ENCODE measurements around the gene MAPRE3.
A peak's percentile ranks its signal among the peaks of the same experiment; 100 is the strongest.
"Not testable (repeated sequence)": the region's sequence is repeated elsewhere in the genome, so short reads cannot be mapped to it uniquely, and the experiment has no call there.

MAPRE3 gene

DNA sequence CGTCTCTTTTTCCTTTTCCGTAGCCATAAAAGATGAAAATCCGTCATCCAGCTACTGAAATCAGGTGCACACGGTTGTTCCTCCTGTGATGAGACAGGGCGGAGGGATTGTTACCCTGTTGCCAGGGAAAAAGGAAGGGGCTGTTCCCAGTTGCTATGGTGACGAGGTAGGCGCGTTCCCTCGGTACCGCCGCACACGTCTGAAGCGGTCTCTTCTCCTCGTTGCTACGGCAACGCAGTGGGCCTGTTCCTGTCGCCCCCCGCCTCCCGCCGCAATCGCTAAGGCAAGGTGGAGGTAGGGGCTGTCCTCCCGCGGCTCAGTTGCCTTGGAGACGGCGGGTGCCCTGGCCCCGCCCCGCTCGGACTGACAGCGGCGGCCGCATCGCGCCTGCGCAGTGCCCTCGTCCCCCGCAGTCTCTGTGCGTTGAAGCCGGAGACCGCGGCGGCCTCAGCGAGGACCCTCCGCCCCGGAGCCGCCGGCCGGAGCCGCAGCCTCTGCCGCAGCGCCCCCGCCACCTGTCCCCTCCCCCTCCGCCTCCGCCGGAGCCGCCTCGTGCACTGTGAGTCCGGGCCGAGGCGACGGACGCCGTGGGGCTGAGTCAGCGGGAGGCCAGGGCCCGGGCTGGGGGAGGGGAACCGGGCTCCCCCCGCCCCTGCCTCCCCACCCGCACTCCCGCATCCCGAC, at the start of gene MAPRE3:
Gene MAPRE3, plus strand, starts transcription at position 394 of the 684 bp plus-strand sequence. CDS start 51,582 bp downstream, outside the sequence.
- Mint-ChIP-seq H3K27ac (peak within 1 kb of the TSS; percentile 37 to 74), H3K9me3 (no peaks in the 10 kb centered on the region), H3K4me1 (peaks cover 27% of the 10 kb centered on the region), H3K4me3 (peak within 1 kb of the TSS; percentile 87 to 89), H3K27me3 (peaks cover 33% of the 10 kb centered on the region)
- ATAC-seq (peak; percentile 90), DNase-seq (peak; percentile 78 to 80)

DNA sequence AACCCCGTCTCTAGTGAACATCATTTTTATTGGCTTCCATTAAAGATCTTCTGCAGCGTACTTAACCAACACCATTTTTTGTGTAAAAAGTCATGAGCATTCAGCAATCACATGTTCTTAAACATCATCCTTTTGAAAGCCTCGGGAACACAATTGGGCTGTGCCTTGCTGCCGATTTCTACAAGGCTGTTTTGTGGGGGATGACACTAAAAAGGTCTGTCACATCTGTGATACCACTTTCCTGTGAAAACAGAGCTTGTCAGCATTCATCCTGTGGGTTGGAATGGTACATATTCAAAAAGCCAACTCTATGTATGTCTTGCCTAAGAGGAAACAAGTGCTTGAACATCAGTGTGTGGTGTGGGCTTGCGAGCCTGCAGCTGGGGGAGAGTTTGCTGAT, 49.1 kb upstream of the MAPRE3 start:
- DNase-seq = no peak
- H3K4me1 Mint-ChIP-seq = peaks cover 12% of the 10 kb centered on the region
- no peaks in the 10 kb centered on the region for H3K9me3 Mint-ChIP-seq
- no peak for ATAC-seq
- H3K4me3 Mint-ChIP-seq = no peak overlapping the region
- H3K27me3 Mint-ChIP-seq = peaks cover 30% of the 10 kb centered on the region
- no peak overlapping the region for H3K27ac Mint-ChIP-seq

DNA sequence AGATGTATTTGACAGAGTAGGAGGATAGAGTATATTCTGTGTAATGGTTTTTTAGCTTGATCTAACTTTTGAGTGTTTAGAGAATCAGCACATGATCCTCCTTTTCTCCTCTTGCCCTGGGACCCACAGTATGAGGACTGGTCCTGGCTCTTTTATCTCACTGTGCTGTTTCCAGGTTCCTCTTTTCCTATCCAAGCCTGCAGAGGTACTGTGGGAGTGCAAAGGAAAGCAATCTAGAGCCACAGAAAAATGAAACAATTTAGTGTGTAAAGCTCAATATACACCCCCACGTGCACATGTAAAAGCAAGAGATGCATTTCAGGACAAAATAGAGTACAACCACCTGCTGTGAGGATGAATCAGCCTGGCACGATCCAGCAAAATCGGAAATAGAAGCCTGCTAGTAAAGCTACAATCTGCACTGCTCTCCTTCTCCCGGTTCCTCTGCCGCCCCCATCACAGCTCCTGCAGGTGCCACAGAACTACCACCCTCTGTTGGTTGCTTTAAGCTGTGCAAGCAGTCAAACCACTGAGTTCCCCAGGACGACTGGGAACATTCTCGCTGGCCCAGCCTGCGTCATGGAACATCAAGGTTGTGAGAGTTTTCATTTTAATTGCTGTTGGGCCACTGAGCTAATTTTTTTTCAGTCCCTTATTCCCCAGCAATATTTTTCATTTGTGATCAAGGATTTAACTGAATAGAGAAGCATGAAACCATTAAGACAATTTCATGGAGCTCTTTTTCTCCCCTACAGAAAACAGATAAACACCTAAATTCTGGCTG, 47.8 kb upstream of the MAPRE3 start:
- DNase-seq (peak; percentile 31 to 32), ATAC-seq (peak; percentile 85)
- Mint-ChIP-seq H3K4me3 (peak overlapping the region in 1 of 2 donors; percentile 8), H3K27me3 (peaks cover 30% of the 10 kb centered on the region), H3K27ac (peak overlapping the region in 1 of 2 donors; percentile 15), H3K4me1 (peaks cover 12% of the 10 kb centered on the region), H3K9me3 (no peaks in the 10 kb centered on the region)

DNA sequence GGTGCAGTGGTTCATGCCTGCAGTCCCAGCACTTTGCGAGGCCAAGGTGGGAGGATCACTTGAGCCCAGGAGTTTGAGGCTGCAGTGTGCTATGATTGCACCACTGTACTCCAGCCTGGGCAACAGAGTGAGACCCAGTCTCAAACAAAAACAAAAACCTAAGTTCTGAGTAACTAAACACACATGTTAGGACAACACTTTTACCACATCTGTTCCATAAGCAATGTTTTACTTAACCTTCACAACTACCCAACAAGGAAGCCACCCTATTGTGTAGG, 47.3 kb upstream of the MAPRE3 start:
- not testable (repeated sequence) for H3K27ac Mint-ChIP-seq, DNase-seq, H3K9me3 Mint-ChIP-seq, H3K4me3 Mint-ChIP-seq
- Mint-ChIP-seq H3K4me1 (peaks cover 12% of the 10 kb centered on the region), H3K27me3 (peaks cover 30% of the 10 kb centered on the region)
- ATAC-seq = peak; percentile 23

DNA sequence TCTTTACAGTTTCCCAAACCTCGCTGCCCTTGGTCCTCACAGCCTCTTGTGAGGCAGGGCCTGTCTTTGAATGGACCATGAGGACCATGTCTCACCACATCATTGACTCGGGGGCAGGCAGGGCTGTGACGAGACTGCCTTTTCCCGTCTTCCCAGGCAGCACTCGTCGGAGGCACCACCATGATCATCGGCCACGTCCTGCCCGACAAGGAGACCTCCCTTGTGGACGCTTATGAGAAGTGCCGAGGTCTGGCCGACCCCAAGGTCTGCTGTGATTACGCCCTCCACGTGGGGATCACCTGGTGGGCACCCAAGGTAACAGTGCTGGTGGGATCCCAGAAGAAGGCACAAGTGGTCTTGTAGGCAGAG, 45.7 kb upstream of the MAPRE3 start:
- peaks cover 34% of the 10 kb centered on the region for H3K27me3 Mint-ChIP-seq
- peaks cover 12% of the 10 kb centered on the region for H3K4me1 Mint-ChIP-seq
- H3K27ac Mint-ChIP-seq = no peak overlapping the region
- no peak overlapping the region for H3K4me3 Mint-ChIP-seq
- DNase-seq = no peak
- H3K9me3 Mint-ChIP-seq = no peaks in the 10 kb centered on the region
- no peak for ATAC-seq

DNA sequence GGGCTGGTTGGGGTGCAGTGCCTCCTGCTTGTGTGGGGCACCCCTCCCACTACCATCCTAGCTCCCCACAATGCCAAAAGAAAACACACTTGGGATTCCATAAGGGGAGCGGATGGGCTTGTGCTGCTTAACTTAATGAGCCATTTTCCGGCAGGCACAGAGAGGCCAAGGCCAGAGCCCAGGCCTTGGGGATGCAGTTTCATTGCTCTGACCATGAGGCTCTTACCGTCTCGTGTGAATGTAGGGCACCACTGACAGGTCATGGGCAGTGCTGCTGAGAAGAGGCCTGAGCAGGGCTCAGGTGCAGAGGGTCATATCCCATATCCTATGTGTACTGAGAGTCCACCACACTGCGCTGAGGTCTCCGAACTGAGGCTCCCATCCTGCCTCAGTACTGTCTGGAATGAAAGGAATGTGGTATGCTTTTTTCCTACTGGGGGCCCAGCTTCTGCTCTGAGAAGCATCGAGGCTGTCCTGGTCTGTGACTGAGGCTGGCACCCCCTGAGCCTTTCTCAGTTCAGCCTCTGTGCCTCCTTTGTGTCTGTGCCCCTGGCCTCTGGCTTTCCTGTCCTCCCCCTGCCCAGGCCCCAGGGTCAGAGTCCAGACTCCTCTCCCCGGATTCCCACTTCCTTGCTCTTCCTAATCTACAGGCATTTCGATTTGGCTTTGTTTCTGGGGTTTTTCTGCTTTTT, 45.2 kb upstream of the MAPRE3 start:
- DNase-seq (no peak), ATAC-seq (no peak)
- peaks cover 40% of the 10 kb centered on the region for H3K27me3 Mint-ChIP-seq
- peaks cover 12% of the 10 kb centered on the region for H3K4me1 Mint-ChIP-seq
- H3K27ac Mint-ChIP-seq = no peak overlapping the region
- no peak overlapping the region for H3K4me3 Mint-ChIP-seq
- H3K9me3 Mint-ChIP-seq = no peaks in the 10 kb centered on the region

DNA sequence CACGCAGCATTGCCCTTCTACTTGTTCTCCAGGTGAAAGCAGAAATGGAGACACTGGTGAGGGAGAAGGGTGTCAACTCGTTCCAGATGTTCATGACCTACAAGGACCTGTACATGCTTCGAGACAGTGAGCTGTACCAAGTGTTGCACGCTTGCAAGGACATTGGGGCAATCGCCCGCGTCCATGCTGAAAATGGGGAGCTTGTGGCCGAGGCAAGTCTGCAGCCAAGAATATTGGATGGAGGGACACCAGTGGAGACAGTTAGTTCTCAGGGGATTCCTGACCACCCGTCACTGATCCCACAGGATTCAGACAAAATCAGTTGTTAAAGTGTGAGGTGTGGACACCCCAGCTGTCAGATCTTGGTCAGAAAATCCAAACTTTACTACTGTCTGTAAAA, 43.2 kb upstream of the MAPRE3 start:
- no peak overlapping the region for H3K4me3 Mint-ChIP-seq
- peaks cover 11% of the 10 kb centered on the region for H3K4me1 Mint-ChIP-seq
- no peak overlapping the region for H3K27ac Mint-ChIP-seq
- DNase-seq = no peak
- no peak for ATAC-seq
- peaks cover 30% of the 10 kb centered on the region for H3K27me3 Mint-ChIP-seq
- no peaks in the 10 kb centered on the region for H3K9me3 Mint-ChIP-seq

DNA sequence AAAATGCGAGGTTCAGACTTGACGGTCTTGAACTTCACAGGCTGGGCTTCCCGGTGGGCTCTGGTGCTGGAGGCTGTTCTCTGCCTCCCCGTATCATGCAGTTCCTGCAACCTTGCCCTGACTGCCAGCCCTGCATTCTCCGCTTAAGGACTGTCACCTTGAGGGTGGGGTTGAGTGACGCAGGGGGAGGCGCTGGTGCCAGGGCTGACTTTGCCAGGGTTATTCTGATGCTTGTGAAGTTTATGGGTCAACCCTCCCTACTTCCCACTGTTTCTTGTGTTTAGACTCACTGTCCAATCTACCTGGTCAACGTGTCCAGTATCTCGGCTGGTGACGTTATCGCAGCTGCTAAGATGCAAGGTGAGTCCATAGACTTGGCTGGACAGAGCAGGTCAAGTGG, 37.5 kb upstream of the MAPRE3 start:
- peak overlapping the region in 1 of 2 donors; percentile 43 for H3K27ac Mint-ChIP-seq
- H3K4me3 Mint-ChIP-seq = no peak overlapping the region
- H3K27me3 Mint-ChIP-seq = peaks cover 28% of the 10 kb centered on the region
- DNase-seq (no peak), ATAC-seq (no peak)
- no peaks in the 10 kb centered on the region for H3K9me3 Mint-ChIP-seq
- H3K4me1 Mint-ChIP-seq = no peaks in the 10 kb centered on the region

DNA sequence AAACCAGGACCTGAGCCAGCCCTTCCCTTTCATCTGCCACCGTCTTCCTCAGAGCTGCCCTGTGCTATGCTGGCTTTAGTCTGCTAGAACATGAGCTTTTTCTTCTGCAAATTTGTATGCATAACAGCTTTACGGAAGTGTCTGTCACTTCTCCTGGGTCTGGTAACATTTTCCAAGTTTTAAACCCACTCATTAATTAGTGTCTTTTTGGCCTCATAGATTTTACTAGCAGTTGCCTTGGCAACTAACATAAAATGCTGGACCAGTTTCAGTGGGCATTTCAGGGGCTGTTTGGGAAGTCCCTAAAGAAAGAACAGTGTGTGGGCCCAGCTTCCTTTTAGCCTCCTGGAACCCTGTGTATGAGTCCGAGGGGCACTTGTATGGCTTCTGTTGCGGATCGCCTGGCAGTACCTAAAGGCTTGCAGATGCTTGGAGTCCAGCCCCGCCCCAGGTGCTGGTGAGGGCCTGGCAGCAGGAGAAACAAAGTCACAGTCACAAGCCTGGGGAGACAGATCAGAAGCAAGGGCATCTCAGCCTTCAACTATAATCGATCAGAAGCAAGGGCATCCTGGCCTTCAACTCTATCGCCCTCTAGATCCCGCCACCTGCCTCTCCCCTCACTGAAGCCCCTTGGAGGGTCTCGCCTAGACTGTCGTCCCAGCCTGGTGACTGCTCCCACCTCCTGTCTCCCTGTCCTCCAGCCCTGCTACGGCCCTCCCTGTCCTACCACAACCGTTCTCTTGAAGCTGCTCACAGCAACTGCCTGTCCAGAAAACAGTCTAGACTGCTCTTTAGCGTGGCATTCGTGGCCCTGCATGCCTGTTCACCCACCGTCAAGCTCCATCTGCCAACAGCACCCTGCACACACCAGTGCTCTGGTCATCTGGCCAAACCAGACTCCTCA, 36.8 kb upstream of the MAPRE3 start:
- Mint-ChIP-seq H3K4me1 (no peaks in the 10 kb centered on the region), H3K9me3 (no peaks in the 10 kb centered on the region), H3K27ac (no peak overlapping the region), H3K4me3 (no peak overlapping the region), H3K27me3 (peaks cover 28% of the 10 kb centered on the region)
- DNase-seq (no peak), ATAC-seq (no peak)

DNA sequence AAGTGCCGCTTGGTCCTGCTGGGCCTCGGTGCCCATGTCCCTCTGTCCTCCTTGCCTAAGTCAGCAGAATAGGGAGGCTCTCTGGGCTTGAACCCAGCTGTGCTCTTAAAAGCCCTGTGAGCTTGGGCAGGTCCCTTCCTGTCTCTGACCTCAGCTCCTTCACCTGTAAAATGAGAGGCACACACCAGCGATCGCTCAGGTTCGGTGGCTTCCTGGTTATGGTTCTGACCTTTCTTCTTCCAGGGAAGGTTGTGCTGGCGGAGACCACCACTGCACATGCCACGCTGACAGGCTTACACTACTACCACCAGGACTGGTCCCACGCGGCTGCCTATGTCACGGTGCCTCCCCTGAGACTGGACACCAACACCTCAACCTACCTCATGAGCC, 36.1 kb upstream of the MAPRE3 start:
- Mint-ChIP-seq H3K9me3 (no peaks in the 10 kb centered on the region), H3K27me3 (peaks cover 28% of the 10 kb centered on the region), H3K27ac (no peak overlapping the region), H3K4me3 (no peak overlapping the region), H3K4me1 (no peaks in the 10 kb centered on the region)
- no peak for ATAC-seq
- no peak for DNase-seq

DNA sequence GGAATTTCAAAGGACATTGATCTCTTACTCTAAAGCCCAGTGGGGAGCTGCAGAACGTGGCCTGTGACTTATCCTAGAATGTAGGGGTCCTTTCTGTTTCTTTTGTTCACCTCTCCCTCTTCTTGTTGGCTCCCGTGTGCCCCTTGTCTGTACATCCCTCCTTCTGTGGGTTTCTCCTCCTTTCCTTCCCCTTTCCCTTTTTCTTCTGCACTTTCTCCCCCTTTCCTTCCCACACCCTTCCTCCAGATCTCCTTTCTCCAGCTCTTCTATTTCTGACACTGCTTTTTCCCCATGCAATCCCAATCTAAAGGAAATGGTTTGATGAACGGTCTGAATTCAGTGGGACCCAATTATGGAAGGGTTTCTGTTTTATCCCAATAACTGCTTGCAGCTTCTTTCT, 35.5 kb upstream of the MAPRE3 start:
- peaks cover 21% of the 10 kb centered on the region for H3K27me3 Mint-ChIP-seq
- H3K4me1 Mint-ChIP-seq = no peaks in the 10 kb centered on the region
- no peaks in the 10 kb centered on the region for H3K9me3 Mint-ChIP-seq
- DNase-seq (no peak), ATAC-seq (no peak)
- H3K27ac Mint-ChIP-seq = no peak overlapping the region
- H3K4me3 Mint-ChIP-seq = no peak overlapping the region

DNA sequence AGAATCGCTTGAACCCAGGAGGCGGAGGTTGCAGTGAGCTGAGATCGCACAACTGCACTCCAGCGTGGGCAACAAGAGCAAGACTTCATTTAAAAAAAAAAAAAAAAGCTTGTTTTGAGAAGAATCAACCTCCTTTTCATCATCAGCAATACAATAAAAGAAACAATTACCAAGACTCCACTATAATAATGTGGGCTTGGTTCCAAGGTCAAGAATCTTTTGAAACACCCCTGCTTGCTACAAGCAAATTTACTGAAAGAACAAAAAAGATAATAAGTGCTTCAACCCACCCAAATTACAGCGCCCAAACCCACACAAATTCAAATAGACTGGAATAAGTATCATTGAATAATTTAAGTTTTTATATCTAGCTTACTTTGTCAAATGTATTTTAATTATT, 33.6 kb upstream of the MAPRE3 start:
- no peak for ATAC-seq
- Mint-ChIP-seq H3K27ac (no peak overlapping the region), H3K9me3 (no peaks in the 10 kb centered on the region), H3K4me1 (no peaks in the 10 kb centered on the region), H3K4me3 (no peak overlapping the region), H3K27me3 (peaks cover 18% of the 10 kb centered on the region)
- DNase-seq = no peak

DNA sequence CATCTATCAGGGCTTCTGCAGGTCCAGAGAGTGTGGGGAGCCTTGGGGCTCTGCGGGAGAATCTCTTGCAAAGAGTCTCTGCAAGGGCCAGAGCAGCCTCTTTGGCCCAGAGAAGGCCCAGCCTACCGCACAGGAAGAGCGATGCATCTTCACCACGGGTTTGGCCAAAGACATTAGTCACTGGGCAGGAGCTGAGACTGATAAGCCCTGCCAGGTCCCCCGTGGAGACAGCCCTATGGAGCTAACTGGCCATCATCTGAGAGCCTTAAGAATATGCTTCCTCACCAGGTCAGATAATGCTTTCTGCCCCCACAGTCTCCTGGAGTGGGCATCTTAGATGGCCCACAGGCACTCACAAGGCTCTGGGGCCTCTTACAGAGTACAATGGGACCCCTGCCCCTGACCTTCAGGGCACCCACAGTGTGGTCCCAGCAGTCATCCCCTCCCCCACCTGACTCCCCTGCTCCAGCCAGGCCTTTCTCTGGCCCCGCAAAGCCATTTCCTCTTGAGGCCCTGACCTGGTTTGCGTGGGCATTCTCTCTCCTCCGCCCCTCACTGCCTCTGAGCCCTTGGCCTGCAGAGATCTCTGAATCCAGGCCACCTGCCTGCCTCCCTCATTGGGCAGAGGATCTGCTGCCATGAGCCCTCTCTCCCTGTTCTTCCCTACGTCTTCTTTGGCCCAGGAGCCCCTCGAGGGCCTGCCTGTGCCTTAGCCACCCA, 31.9 kb upstream of the MAPRE3 start:
- no peak for ATAC-seq
- H3K27ac Mint-ChIP-seq = no peak overlapping the region
- DNase-seq = no peak
- peaks cover 32% of the 10 kb centered on the region for H3K27me3 Mint-ChIP-seq
- peaks cover 8% of the 10 kb centered on the region for H3K4me1 Mint-ChIP-seq
- H3K4me3 Mint-ChIP-seq = no peak overlapping the region
- H3K9me3 Mint-ChIP-seq = no peaks in the 10 kb centered on the region

DNA sequence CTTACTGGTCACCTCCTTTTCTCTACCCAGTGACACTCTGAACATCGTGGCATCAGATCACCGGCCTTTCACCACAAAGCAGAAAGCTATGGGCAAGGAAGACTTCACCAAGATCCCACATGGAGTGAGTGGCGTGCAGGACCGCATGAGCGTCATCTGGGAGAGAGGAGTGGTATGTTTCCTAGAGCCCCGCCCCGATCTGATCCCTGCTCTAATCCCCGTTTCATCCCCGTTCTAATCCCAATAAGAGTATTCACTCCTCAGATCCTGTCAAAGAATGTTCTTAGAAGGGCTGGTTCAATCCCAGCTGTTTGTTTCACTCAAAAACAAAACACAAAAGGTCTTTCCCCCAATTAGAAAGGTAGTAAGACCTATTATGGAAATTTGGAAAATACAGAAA, 30.4 kb upstream of the MAPRE3 start:
- Mint-ChIP-seq H3K9me3 (no peaks in the 10 kb centered on the region), H3K4me1 (peaks cover 8% of the 10 kb centered on the region), H3K27ac (no peak overlapping the region), H3K27me3 (peaks cover 35% of the 10 kb centered on the region), H3K4me3 (no peak overlapping the region)
- ATAC-seq = no peak
- DNase-seq = no peak

DNA sequence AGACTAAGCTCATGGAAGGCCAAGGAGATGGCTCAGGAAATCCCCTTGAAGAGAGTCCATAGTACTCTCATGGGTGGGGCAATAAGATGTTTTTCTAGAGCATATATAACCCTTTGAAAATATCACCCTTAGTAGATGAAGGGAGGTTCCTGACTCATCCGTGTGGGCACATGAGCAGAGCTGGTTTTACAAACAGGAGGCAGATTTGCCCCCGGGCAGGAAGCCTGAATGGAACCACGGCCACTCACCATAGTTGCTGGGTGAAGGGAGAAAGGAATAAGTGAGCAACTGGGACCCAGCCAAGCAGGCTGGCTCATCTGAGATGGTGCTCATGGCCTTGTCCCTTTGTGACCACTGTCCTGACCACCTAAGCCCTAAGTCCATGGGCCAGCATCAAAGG, 29.0 kb upstream of the MAPRE3 start:
- H3K27ac Mint-ChIP-seq = no peak overlapping the region
- peaks cover 36% of the 10 kb centered on the region for H3K27me3 Mint-ChIP-seq
- no peak overlapping the region for H3K4me3 Mint-ChIP-seq
- peaks cover 8% of the 10 kb centered on the region for H3K4me1 Mint-ChIP-seq
- no peaks in the 10 kb centered on the region for H3K9me3 Mint-ChIP-seq
- no peak for DNase-seq
- ATAC-seq = no peak

Data from stimulated activated naive CD8-positive, alpha-beta T cell treated with anti-CD3 and anti-CD28 coated beads, Interleukin-15, amount 100 ng/mL, for 72 hours (primary cell).